ENCODE results near the gene HECW1. TPM values are rescaled to one million over a fixed set of nuclear protein-coding genes. Genes with fewer than 3 reads are reported as not detected.

The HECW1 gene
- total RNA-seq, 1 donor from 2014 or later = not detected

GRCh38 chr7:43138710-43139109, 26.3 kb downstream of the HECW1 start:
- DNase-seq (ENCODE audit: low spot score) = no peak
- Mint-ChIP-seq H3K4me3 (ENCODE audit: low read depth) (no peak overlapping the region), H3K27me3 (ENCODE audit: low read depth) (peaks cover 1% of the 10 kb centered on the region), H3K36me3 (ENCODE audit: low read depth) (no peaks in the 10 kb centered on the region), H3K27ac (no peak overlapping the region), H3K9me3 (no peaks in the 10 kb centered on the region), H3K4me1 (ENCODE audit: low read depth) (no peaks in the 10 kb centered on the region)
- intact Hi-C loops (cut with micrococcal nuclease) = no loop called here

- no peak for DNase-seq (ENCODE audit: low spot score)
- H3K4me1 Mint-ChIP-seq (ENCODE audit: low read depth) = no peaks in the 10 kb centered on the region
- no peak overlapping the region for H3K4me3 Mint-ChIP-seq (ENCODE audit: low read depth)
- H3K27ac Mint-ChIP-seq = no peak overlapping the region
- H3K9me3 Mint-ChIP-seq = no peaks in the 10 kb centered on the region
- no peaks in the 10 kb centered on the region for H3K36me3 Mint-ChIP-seq (ENCODE audit: low read depth)
- H3K27me3 Mint-ChIP-seq (ENCODE audit: low read depth) = peaks cover 1% of the 10 kb centered on the region
- intact Hi-C loops (cut with micrococcal nuclease) = no loop called here
Measured at GRCh38 chr7:43139137-43139536, 26.7 kb downstream of the HECW1 start.

GRCh38 chr7:43140186-43140585, 27.7 kb downstream of the HECW1 start:
- DNase-seq (ENCODE audit: low spot score) = no peak
- H3K36me3 Mint-ChIP-seq (ENCODE audit: low read depth) = no peaks in the 10 kb centered on the region
- H3K4me3 Mint-ChIP-seq (ENCODE audit: low read depth) = no peak overlapping the region
- H3K4me1 Mint-ChIP-seq (ENCODE audit: low read depth) = no peaks in the 10 kb centered on the region
- peaks cover 1% of the 10 kb centered on the region for H3K27me3 Mint-ChIP-seq (ENCODE audit: low read depth)
- no peaks in the 10 kb centered on the region for H3K9me3 Mint-ChIP-seq
- intact Hi-C loops (cut with micrococcal nuclease) = no loop called here
- H3K27ac Mint-ChIP-seq = no peak overlapping the region

- H3K4me3 Mint-ChIP-seq (ENCODE audit: low read depth) = no peak overlapping the region
- intact Hi-C loops (cut with micrococcal nuclease) = no loop called here
- H3K27me3 Mint-ChIP-seq (ENCODE audit: low read depth) = no peaks in the 10 kb centered on the region
- no peak overlapping the region for H3K27ac Mint-ChIP-seq
- H3K36me3 Mint-ChIP-seq (ENCODE audit: low read depth) = no peaks in the 10 kb centered on the region
- no peaks in the 10 kb centered on the region for H3K4me1 Mint-ChIP-seq (ENCODE audit: low read depth)
- no peak for DNase-seq (ENCODE audit: low spot score)
- no peaks in the 10 kb centered on the region for H3K9me3 Mint-ChIP-seq
Measured at GRCh38 chr7:43141091-43141490, 28.6 kb downstream of the HECW1 start.

GRCh38 chr7:43142703-43143102, 30.3 kb downstream of the HECW1 start:
- no peak overlapping the region for H3K4me3 Mint-ChIP-seq (ENCODE audit: low read depth)

GRCh38 chr7:43143918-43144589, 31.6 kb downstream of the HECW1 start:
- no peak overlapping the region for H3K27ac Mint-ChIP-seq
- no peak for DNase-seq (ENCODE audit: low spot score)
- intact Hi-C loops (cut with micrococcal nuclease) = no loop called here
- no peaks in the 10 kb centered on the region for H3K9me3 Mint-ChIP-seq
- H3K36me3 Mint-ChIP-seq (ENCODE audit: low read depth) = no peaks in the 10 kb centered on the region
- peaks cover 1% of the 10 kb centered on the region for H3K27me3 Mint-ChIP-seq (ENCODE audit: low read depth)
- no peak overlapping the region for H3K4me3 Mint-ChIP-seq (ENCODE audit: low read depth)
- no peaks in the 10 kb centered on the region for H3K4me1 Mint-ChIP-seq (ENCODE audit: low read depth)

More at GRCh38 chr7:43142703-43143102, 30.3 kb downstream of the HECW1 start:
- Mint-ChIP-seq H3K9me3 (no peaks in the 10 kb centered on the region), H3K27ac (no peak overlapping the region), H3K4me1 (ENCODE audit: low read depth) (no peaks in the 10 kb centered on the region), H3K36me3 (ENCODE audit: low read depth) (no peaks in the 10 kb centered on the region), H3K27me3 (ENCODE audit: low read depth) (peaks cover 1% of the 10 kb centered on the region)
- no peak for DNase-seq (ENCODE audit: low spot score)
- intact Hi-C loops (cut with micrococcal nuclease) = no loop called here

GRCh38 chr7:43148161-43148731, 35.8 kb downstream of the HECW1 start:
- no peak for DNase-seq (ENCODE audit: low spot score)

GRCh38 chr7:43151076-43151475, 38.6 kb downstream of the HECW1 start:
- DNase-seq (ENCODE audit: low spot score) = no peak
- H3K9me3 Mint-ChIP-seq = no peaks in the 10 kb centered on the region

More at GRCh38 chr7:43148161-43148731, 35.8 kb downstream of the HECW1 start:
- Mint-ChIP-seq H3K27ac (no peak overlapping the region), H3K9me3 (no peaks in the 10 kb centered on the region), H3K4me3 (ENCODE audit: low read depth) (no peak overlapping the region), H3K36me3 (ENCODE audit: low read depth) (no peaks in the 10 kb centered on the region), H3K27me3 (ENCODE audit: low read depth) (peaks cover 1% of the 10 kb centered on the region), H3K4me1 (ENCODE audit: low read depth) (no peaks in the 10 kb centered on the region)
- intact Hi-C loops (cut with micrococcal nuclease) = no loop called here

GRCh38 chr7:43152696-43153095, 40.2 kb downstream of the HECW1 start:
- no peak for DNase-seq (ENCODE audit: low spot score)
- Mint-ChIP-seq H3K4me1 (ENCODE audit: low read depth) (no peaks in the 10 kb centered on the region), H3K9me3 (no peaks in the 10 kb centered on the region), H3K27me3 (ENCODE audit: low read depth) (peaks cover 2% of the 10 kb centered on the region), H3K27ac (no peak overlapping the region), H3K36me3 (ENCODE audit: low read depth) (no peaks in the 10 kb centered on the region), H3K4me3 (ENCODE audit: low read depth) (no peak overlapping the region)
- intact Hi-C loops (cut with micrococcal nuclease) = no loop called here

More at GRCh38 chr7:43151076-43151475, 38.6 kb downstream of the HECW1 start:
- peaks cover 4% of the 10 kb centered on the region for H3K27me3 Mint-ChIP-seq (ENCODE audit: low read depth)
- no peaks in the 10 kb centered on the region for H3K4me1 Mint-ChIP-seq (ENCODE audit: low read depth)
- H3K27ac Mint-ChIP-seq = no peak overlapping the region
- intact Hi-C loops (cut with micrococcal nuclease) = no loop called here
- H3K36me3 Mint-ChIP-seq (ENCODE audit: low read depth) = no peaks in the 10 kb centered on the region
- no peak overlapping the region for H3K4me3 Mint-ChIP-seq (ENCODE audit: low read depth)

GRCh38 chr7:43155636-43156035, 43.2 kb downstream of the HECW1 start:
- Mint-ChIP-seq H3K9me3 (no peaks in the 10 kb centered on the region), H3K27ac (no peak overlapping the region), H3K4me1 (ENCODE audit: low read depth) (no peaks in the 10 kb centered on the region), H3K4me3 (ENCODE audit: low read depth) (no peak overlapping the region), H3K27me3 (ENCODE audit: low read depth) (peaks cover 2% of the 10 kb centered on the region), H3K36me3 (ENCODE audit: low read depth) (no peaks in the 10 kb centered on the region)
- intact Hi-C loops (cut with micrococcal nuclease) = no loop called here
- DNase-seq (ENCODE audit: low spot score) = no peak

GRCh38 chr7:43163885-43164284, 51.4 kb downstream of the HECW1 start:
- Mint-ChIP-seq H3K4me1 (ENCODE audit: low read depth) (no peaks in the 10 kb centered on the region), H3K9me3 (no peaks in the 10 kb centered on the region), H3K4me3 (ENCODE audit: low read depth) (no peak overlapping the region), H3K36me3 (ENCODE audit: low read depth) (no peaks in the 10 kb centered on the region), H3K27ac (no peak overlapping the region), H3K27me3 (ENCODE audit: low read depth) (peaks cover 4% of the 10 kb centered on the region)
- intact Hi-C loops (cut with micrococcal nuclease) = loop anchor here (2.0 kb wide), 1 partner anchor 69 kb away; no protein-coding TSS in a partner anchor
- no peak for DNase-seq (ENCODE audit: low spot score)

- no peak for DNase-seq (ENCODE audit: low spot score)
- no peaks in the 10 kb centered on the region for H3K9me3 Mint-ChIP-seq
- no peaks in the 10 kb centered on the region for H3K4me1 Mint-ChIP-seq (ENCODE audit: low read depth)
- no peak overlapping the region for H3K4me3 Mint-ChIP-seq (ENCODE audit: low read depth)
- peaks cover 4% of the 10 kb centered on the region for H3K27me3 Mint-ChIP-seq (ENCODE audit: low read depth)
- H3K36me3 Mint-ChIP-seq (ENCODE audit: low read depth) = no peaks in the 10 kb centered on the region
- intact Hi-C loops (cut with micrococcal nuclease) = loop anchor here (2.0 kb wide), 1 partner anchor 70 kb away; no protein-coding TSS in a partner anchor
- H3K27ac Mint-ChIP-seq = no peak overlapping the region
Measured at GRCh38 chr7:43164757-43165156, 52.3 kb downstream of the HECW1 start.

- H3K27ac Mint-ChIP-seq = no peak overlapping the region
- intact Hi-C loops (cut with micrococcal nuclease) = no loop called here
- H3K9me3 Mint-ChIP-seq = no peaks in the 10 kb centered on the region
- no peaks in the 10 kb centered on the region for H3K36me3 Mint-ChIP-seq (ENCODE audit: low read depth)
- no peak overlapping the region for H3K4me3 Mint-ChIP-seq (ENCODE audit: low read depth)
- H3K4me1 Mint-ChIP-seq (ENCODE audit: low read depth) = no peaks in the 10 kb centered on the region
- peaks cover 4% of the 10 kb centered on the region for H3K27me3 Mint-ChIP-seq (ENCODE audit: low read depth)
- DNase-seq (ENCODE audit: low spot score) = no peak
Measured at GRCh38 chr7:43166686-43167085, 54.2 kb downstream of the HECW1 start.

All from activated T-helper 2 cell treated with anti-CD3 and anti-CD28 coated beads, Interferon-gamma antibody, Interleukin-2, Interleukin-4, amounts not matched to agents 10 μg/mL and 5 μg/mL and 100 μg/mL, durations not matched to agents 14 hours and 24 hours and 36 hours (primary cell).